ENCODE data around the gene FBXW8. TPM values are rescaled to one million over a fixed set of nuclear protein-coding genes. Genes with fewer than 3 reads are reported as not detected.

Gene FBXW8
- total RNA-seq, 4 donors from 2014 or later = 7.4 to 15.4 (median 10.2) TPM

DNA sequence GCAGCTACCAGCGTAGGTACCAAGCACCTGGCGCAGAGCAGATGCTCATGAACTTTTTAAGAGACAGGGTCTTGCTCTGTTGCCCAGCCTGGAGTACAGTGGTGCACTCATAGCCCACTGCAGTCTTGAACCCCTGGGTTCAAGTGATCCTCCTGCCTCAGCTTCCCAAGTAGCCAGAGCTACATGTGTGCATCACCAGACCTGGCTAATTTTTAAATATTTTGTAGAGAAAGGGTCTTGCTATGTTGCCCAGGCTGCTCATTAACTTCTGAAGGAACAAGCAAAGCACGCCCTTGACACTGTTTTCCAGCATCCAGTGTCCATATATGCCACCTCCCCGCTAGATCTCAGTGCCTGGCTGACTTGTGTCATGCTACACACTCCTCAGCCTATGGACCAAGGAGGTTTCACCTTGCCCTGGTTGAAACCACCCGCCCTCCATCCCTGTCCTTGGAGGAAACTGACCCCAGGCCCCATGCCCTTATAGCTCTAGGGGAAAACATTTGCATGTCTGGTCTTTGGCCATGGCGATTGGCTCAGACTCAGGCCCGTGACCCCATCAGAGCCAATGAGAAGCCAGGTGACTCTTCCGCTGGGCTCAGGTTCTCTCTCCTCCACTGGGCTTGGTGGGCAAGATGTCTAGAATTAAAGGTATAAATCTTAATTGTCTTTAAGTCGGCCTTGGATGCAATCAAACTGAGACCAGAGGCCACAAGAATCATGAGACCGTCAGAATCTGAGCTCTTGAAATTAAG is 162.2 kb downstream of the FBXW8 start:
- Histone ChIP-seq H3K4me3 (no peak overlapping the region), H3K36me3 (no peaks in the 10 kb centered on the region), H3K4me1 (peaks cover 0 to 6% (median 0%) of the 10 kb centered on the region in 3 donors), H3K27me3 (peaks cover 0 to under 1% (median 0%) of the 10 kb centered on the region in 4 donors), H3K9me3 (no peaks in the 10 kb centered on the region), H3K27ac (no peak overlapping the region)
- intact Hi-C loops (cut with DNase I) = no loop called here
- TF ChIP-seq POLR2A (IDR thresholded peaks at IDR 0.05) (no peak), CTCF (IDR thresholded peaks at IDR 0.05) (no peak)
- DNase-seq = no peak
- 73 to 75% methylated on average over 7 to 8 of the region's 10 CpGs for WGBS, 2 donors

- H3K4me3 ChIP-seq = no peak overlapping the region
- no peaks in the 10 kb centered on the region for H3K36me3 ChIP-seq
- peaks cover 0 to 6% (median 0%) of the 10 kb centered on the region in 3 donors for H3K4me1 ChIP-seq
- H3K27ac ChIP-seq = no peak overlapping the region
- H3K27me3 ChIP-seq = peaks cover 0 to 4% (median 0%) of the 10 kb centered on the region in 4 donors
- 64 to 76% methylated on average over 5 of the region's 5 CpGs for WGBS, 2 donors
- no peaks in the 10 kb centered on the region for H3K9me3 ChIP-seq
- intact Hi-C loops (cut with DNase I) = no loop called here
- no peak for DNase-seq
- TF ChIP-seq POLR2A (IDR thresholded peaks at IDR 0.05) = no peak
- TF ChIP-seq CTCF (IDR thresholded peaks at IDR 0.05) = no peak
These were observed 162.9 kb downstream of the FBXW8 start for GRCh38 chr12:117073611-117074010.

- H3K36me3 ChIP-seq = no peaks in the 10 kb centered on the region
- no peak overlapping the region for H3K4me3 ChIP-seq
- H3K27me3 ChIP-seq = peaks cover 0 to 4% (median 0%) of the 10 kb centered on the region in 4 donors
- no peak overlapping the region for H3K27ac ChIP-seq
- no peak for DNase-seq
- 78 to 82% methylated on average over 16 to 19 of the region's 24 CpGs for WGBS, 2 donors
- no peak for TF ChIP-seq POLR2A (IDR thresholded peaks at IDR 0.05)
- no peak for TF ChIP-seq CTCF (IDR thresholded peaks at IDR 0.05)
- intact Hi-C loops (cut with DNase I) = no loop called here
- peaks cover 0 to 6% (median 0%) of the 10 kb centered on the region in 3 donors for H3K4me1 ChIP-seq
- H3K9me3 ChIP-seq = no peaks in the 10 kb centered on the region
These were observed 165.9 kb downstream of the FBXW8 start for GRCh38 chr12:117076410-117077372.

DNA sequence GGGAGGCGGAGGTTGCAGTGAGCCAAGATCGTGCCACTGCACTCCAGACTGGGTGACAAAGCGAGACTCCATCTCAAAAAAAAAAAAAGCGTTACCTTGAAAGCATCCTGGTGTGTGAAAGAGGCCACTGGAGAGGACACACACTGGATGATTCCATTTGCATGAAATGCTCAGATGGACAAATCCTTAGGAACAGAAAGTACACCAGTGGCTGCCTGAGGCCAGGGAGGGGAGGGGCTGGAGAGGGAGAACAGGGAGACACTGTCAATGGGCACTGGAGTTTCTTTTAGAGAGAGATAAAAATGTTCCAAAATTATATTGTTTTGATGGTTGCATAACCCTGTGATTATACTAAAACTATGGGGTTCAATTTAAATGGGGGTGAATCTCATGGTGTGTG is 168.7 kb downstream of the FBXW8 start:
- H3K4me1 ChIP-seq = peaks cover 0 to 6% (median 0%) of the 10 kb centered on the region in 3 donors
- H3K4me3 ChIP-seq = no peak overlapping the region
- WGBS, 2 donors = 94 to 95% methylated on average over 4 of the region's 4 CpGs
- no peak for TF ChIP-seq POLR2A (IDR thresholded peaks at IDR 0.05)
- TF ChIP-seq CTCF (IDR thresholded peaks at IDR 0.05) = no peak
- DNase-seq = no peak
- no peaks in the 10 kb centered on the region for H3K9me3 ChIP-seq
- H3K27me3 ChIP-seq = peaks cover 0 to 4% (median 0%) of the 10 kb centered on the region in 4 donors
- H3K27ac ChIP-seq = no peak overlapping the region
- intact Hi-C loops (cut with DNase I) = no loop called here
- H3K36me3 ChIP-seq = no peaks in the 10 kb centered on the region

All from esophagus squamous epithelium (tissue), 5 donors.